Subcutaneous abdominal adipose tissue (tissue), 5 donors: ENCODE results near the gene MICAL1.

Experiments used
- H3K27ac ChIP-seq: one replicate; pipeline ENCODE4 v1.7.0; 2013; ENCODE audit warnings: low read depth, mild to moderate bottlenecking, inconsistent platforms, low read length, moderate library complexity
- H3K27me3 ChIP-seq, 5 donors: one replicate each; pipeline ENCODE4 v1.7.0; 2013; ENCODE audit warnings: low read length in 5 of 5, inconsistent platforms in 1 of 5; ENCODE audit not compliant: control insufficient read depth in 5 of 5, insufficient read depth in 4 of 5
- H3K36me3 ChIP-seq, 5 donors: one replicate each; pipeline ENCODE4 v1.7.0; 2013; ENCODE audit warnings: low read length in 5 of 5; ENCODE audit not compliant: control insufficient read depth in 5 of 5, insufficient read depth in 5 of 5
- H3K4me1 ChIP-seq, 5 donors: one replicate each; pipeline ENCODE4 v1.7.0; 2013; ENCODE audit warnings: low read length in 5 of 5, mild to moderate bottlenecking in 3 of 5, moderate library complexity in 1 of 5; ENCODE audit not compliant: control insufficient read depth in 5 of 5, insufficient read depth in 5 of 5
- H3K4me3 ChIP-seq, 5 donors: one replicate each; pipeline ENCODE4 v1.7.0; 2013; ENCODE audit warnings: low read length in 5 of 5, low read depth in 1 of 5
- H3K9ac ChIP-seq, 5 donors: one replicate each; pipeline ENCODE4 v1.7.0; 2013; ENCODE audit warnings: low read length in 5 of 5, mild to moderate bottlenecking in 4 of 5, moderate library complexity in 3 of 5
- H3K9me3 ChIP-seq, 5 donors: one replicate each; pipeline ENCODE4 v1.7.0; 2013; ENCODE audit warnings: low read length in 5 of 5; ENCODE audit not compliant: control insufficient read depth in 5 of 5
- donor health status: healthy.
- donor health status: healthy.
- donor health status: healthy.
- donor health status: healthy.
- donor health status: healthy.

MICAL1 gene

GRCh38 chr6:109454496-109455436, 806 bp downstream of the MICAL1 start:
- peaks cover 0 to 3% (median 0%) of the 10 kb centered on the region in 5 donors for H3K27me3 ChIP-seq
- H3K9ac ChIP-seq, result peak overlapping the region in 4 of 5 donors; percentile 49 to 85 (median 76)
- H3K36me3 ChIP-seq, result peaks cover 0 to 16% (median 2%) of the 10 kb centered on the region in 5 donors
- H3K27ac ChIP-seq, result peak overlapping the region; percentile 54
- peak overlapping the region; percentile 60 to 92 (median 80) for H3K4me3 ChIP-seq
- no peaks in the 10 kb centered on the region for H3K9me3 ChIP-seq
- peaks cover 2 to 42% (median 34%) of the 10 kb centered on the region in 5 donors for H3K4me1 ChIP-seq

GRCh38 chr6:109453594-109454495, 1.7 kb downstream of the MICAL1 start:
- Histone ChIP-seq H3K36me3 (peaks cover 0 to 16% (median 2%) of the 10 kb centered on the region in 5 donors), H3K9ac (no peak overlapping the region), H3K4me3 (peak overlapping the region; percentile 23 to 92 (median 80)), H3K27me3 (peaks cover 0 to 6% (median 0%) of the 10 kb centered on the region in 5 donors), H3K9me3 (no peaks in the 10 kb centered on the region), H3K4me1 (peaks cover 2 to 42% (median 34%) of the 10 kb centered on the region in 5 donors), H3K27ac (no peak overlapping the region)

- peaks cover 2 to 42% (median 34%) of the 10 kb centered on the region in 5 donors for H3K4me1 ChIP-seq
- H3K9ac ChIP-seq, result no peak overlapping the region
- H3K4me3 ChIP-seq, result no peak overlapping the region
- H3K27me3 ChIP-seq, result peaks cover 0 to 6% (median 0%) of the 10 kb centered on the region in 5 donors
- no peaks in the 10 kb centered on the region for H3K9me3 ChIP-seq
- peaks cover 0 to 17% (median 2%) of the 10 kb centered on the region in 5 donors for H3K36me3 ChIP-seq
- no peak overlapping the region for H3K27ac ChIP-seq
These were observed 2.4 kb downstream of the MICAL1 start for GRCh38 chr6:109453156-109453555.

- Histone ChIP-seq H3K4me3 (no peak overlapping the region), H3K27ac (no peak overlapping the region), H3K27me3 (peaks cover 0 to 6% (median 0%) of the 10 kb centered on the region in 5 donors), H3K9ac (no peak overlapping the region), H3K4me1 (peaks cover 2 to 40% (median 31%) of the 10 kb centered on the region in 5 donors), H3K9me3 (no peaks in the 10 kb centered on the region), H3K36me3 (peaks cover 0 to 23% (median 2%) of the 10 kb centered on the region in 5 donors)
These were observed 3.4 kb downstream of the MICAL1 start for GRCh38 chr6:109452181-109452580.

- Histone ChIP-seq H3K4me1 (peaks cover 2 to 32% (median 24%) of the 10 kb centered on the region in 5 donors), H3K4me3 (no peak overlapping the region), H3K27ac (no peak overlapping the region), H3K9ac (no peak overlapping the region), H3K27me3 (peaks cover 0 to 6% (median 0%) of the 10 kb centered on the region in 5 donors), H3K9me3 (no peaks in the 10 kb centered on the region), H3K36me3 (peaks cover 0 to 31% (median 7%) of the 10 kb centered on the region in 5 donors)
These were observed 4.2 kb downstream of the MICAL1 start for GRCh38 chr6:109451376-109451775.

- Histone ChIP-seq H3K27ac (no peak overlapping the region), H3K4me1 (peaks cover 2 to 26% (median 18%) of the 10 kb centered on the region in 5 donors), H3K9me3 (no peaks in the 10 kb centered on the region), H3K9ac (no peak overlapping the region), H3K4me3 (no peak overlapping the region), H3K27me3 (peaks cover 0 to 6% (median 0%) of the 10 kb centered on the region in 5 donors), H3K36me3 (peaks cover 0 to 36% (median 13%) of the 10 kb centered on the region in 5 donors)
These were observed 4.8 kb downstream of the MICAL1 start for GRCh38 chr6:109450801-109451200.

GRCh38 chr6:109449795-109450673, 5.5 kb downstream of the MICAL1 start:
- H3K27ac ChIP-seq, result no peak overlapping the region
- peaks cover 0 to 44% (median 20%) of the 10 kb centered on the region in 5 donors for H3K36me3 ChIP-seq
- peaks cover 2 to 20% (median 14%) of the 10 kb centered on the region in 5 donors for H3K4me1 ChIP-seq

GRCh38 chr6:109449064-109449794, 6.3 kb downstream of the MICAL1 start:
- Histone ChIP-seq H3K27ac (no peak overlapping the region), H3K9ac (no peak overlapping the region), H3K4me1 (peaks cover 0 to 12% (median 7%) of the 10 kb centered on the region in 5 donors), H3K4me3 (no peak overlapping the region), H3K27me3 (peaks cover 0 to 6% (median 0%) of the 10 kb centered on the region in 5 donors), H3K9me3 (no peaks in the 10 kb centered on the region), H3K36me3 (peaks cover 0 to 52% (median 25%) of the 10 kb centered on the region in 5 donors)

More at GRCh38 chr6:109449795-109450673, 5.5 kb downstream of the MICAL1 start:
- no peaks in the 10 kb centered on the region for H3K9me3 ChIP-seq
- no peak overlapping the region for H3K9ac ChIP-seq
- peaks cover 0 to 6% (median 0%) of the 10 kb centered on the region in 5 donors for H3K27me3 ChIP-seq
- no peak overlapping the region for H3K4me3 ChIP-seq
